DND-41 (cell line): Measurements from ENCODE around the gene CLSTN2.

Experiments
- ATAC-seq: fragments of 200-7000 bp; cut with Tn5 transposase; 3 replicates; pipeline ENCODE4 v1.9.1; 2021; ENCODE audit warnings: low read depth; ENCODE audit not compliant: insufficient read depth
- DNase-seq: peaks from one replicate; pipeline ENCODE4 v3.0.0-alpha.2; 2020
- H2AFZ ChIP-seq: 2 replicates; pipeline ENCODE4 v1.6.0; 2012; ENCODE audit warnings: low read depth, low read length
- H3K27ac ChIP-seq: 2 replicates; pipeline ENCODE4 v1.5.1; 2012; ENCODE audit warnings: low read length, inconsistent platforms
- H3K27me3 ChIP-seq: fragments of 200-600 bp; sonication (generic); 2 replicates; pipeline ENCODE4 v1.6.0; 2012; ENCODE audit warnings: low read length, mild to moderate bottlenecking, inconsistent platforms; ENCODE audit not compliant: insufficient read depth, poor library complexity
- H3K36me3 ChIP-seq: 2 replicates; pipeline ENCODE4 v1.5.1; 2012; ENCODE audit warnings: low read length, inconsistent platforms; ENCODE audit not compliant: insufficient read depth
- H3K4me1 ChIP-seq: 2 replicates; pipeline ENCODE4 v1.5.1; 2012; ENCODE audit warnings: mild to moderate bottlenecking, low read length; ENCODE audit not compliant: insufficient read depth
- H3K4me2 ChIP-seq: 2 replicates; pipeline ENCODE4 v1.6.0; 2012; ENCODE audit warnings: mild to moderate bottlenecking, moderate library complexity, low read length, inconsistent platforms; ENCODE audit not compliant: insufficient read depth
- H3K4me3 ChIP-seq, 2 experiments: fragments of 200-600 bp in 1 of 2; shearing (Covaris generic) in 1 of 2; 2 replicates each; pipeline ENCODE4 v1.5.1; 2012 to 2016; ENCODE audit warnings: inconsistent platforms in 2 of 2, low read length in 2 of 2, mild to moderate bottlenecking in 2 of 2, low read depth in 1 of 2, moderate library complexity in 1 of 2
- H3K79me2 ChIP-seq: 2 replicates; pipeline ENCODE4 v1.6.0; 2012; ENCODE audit warnings: low read length, inconsistent platforms; ENCODE audit not compliant: insufficient read depth
- H3K9ac ChIP-seq: 2 replicates; pipeline ENCODE4 v1.6.0; 2012; ENCODE audit warnings: low read depth, mild to moderate bottlenecking, inconsistent platforms, low read length, moderate library complexity
- H3K9me3 ChIP-seq: 2 replicates; pipeline ENCODE4 v1.5.1; 2012; ENCODE audit warnings: low read length, moderate library complexity, mild to moderate bottlenecking, inconsistent platforms; ENCODE audit not compliant: insufficient read depth, severe bottlenecking
- H4K20me1 ChIP-seq: 2 replicates; pipeline ENCODE4 v1.6.0; 2012; ENCODE audit warnings: low read length; ENCODE audit not compliant: insufficient read depth
- EZH2 ChIP-seq: IDR thresholded peaks from 3 replicates; pipeline ENCODE4 v1.6.1; 2012; ENCODE audit warnings: borderline replicate concordance, low read depth, mild to moderate bottlenecking, moderate library complexity, low read length, inconsistent platforms; ENCODE audit not compliant: severe bottlenecking
- TF ChIP-seq, protein P1 (sequence below): IDR thresholded peaks from 2 replicates; pipeline ENCODE4 v1.5.1; 2012; ENCODE audit warnings: borderline replicate concordance, low read length, moderate library complexity, mild to moderate bottlenecking; ENCODE audit not compliant: poor library complexity, severe bottlenecking; ENCODE audit errors: extremely low read depth

Gene CLSTN2

DNA sequence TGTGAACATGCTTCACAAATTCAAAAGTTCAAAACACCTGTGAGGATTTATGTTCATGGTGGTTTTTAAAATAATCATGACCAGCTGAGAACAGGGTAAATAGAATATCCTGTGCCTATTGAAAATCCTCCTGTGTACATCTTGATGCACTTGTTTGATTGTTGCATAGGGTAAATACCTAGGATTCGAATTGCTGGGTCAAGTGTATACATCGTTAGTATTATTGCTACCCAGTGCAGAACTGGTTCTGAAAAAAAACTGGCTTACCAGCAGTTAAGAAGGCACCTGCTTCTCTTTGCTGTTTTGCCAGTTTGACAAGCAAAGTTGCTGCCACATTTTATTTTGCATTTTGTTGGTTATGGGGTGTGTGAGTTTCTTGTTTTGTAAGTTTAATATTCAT is 272.6 kb downstream of the CLSTN2 start:
- Histone ChIP-seq H3K9me3 (no peaks in the 10 kb centered on the region), H3K4me2 (no peak overlapping the region), H3K4me3 (no peak overlapping the region), H3K27me3 (peaks cover 13% of the 10 kb centered on the region), H2AFZ (no peak overlapping the region), H3K27ac (no peak overlapping the region), H3K79me2 (no peaks in the 10 kb centered on the region), H3K36me3 (no peaks in the 10 kb centered on the region), H3K4me1 (no peaks in the 10 kb centered on the region), H4K20me1 (no peaks in the 10 kb centered on the region), H3K9ac (no peak overlapping the region)
- TF ChIP-seq, protein P1, sequence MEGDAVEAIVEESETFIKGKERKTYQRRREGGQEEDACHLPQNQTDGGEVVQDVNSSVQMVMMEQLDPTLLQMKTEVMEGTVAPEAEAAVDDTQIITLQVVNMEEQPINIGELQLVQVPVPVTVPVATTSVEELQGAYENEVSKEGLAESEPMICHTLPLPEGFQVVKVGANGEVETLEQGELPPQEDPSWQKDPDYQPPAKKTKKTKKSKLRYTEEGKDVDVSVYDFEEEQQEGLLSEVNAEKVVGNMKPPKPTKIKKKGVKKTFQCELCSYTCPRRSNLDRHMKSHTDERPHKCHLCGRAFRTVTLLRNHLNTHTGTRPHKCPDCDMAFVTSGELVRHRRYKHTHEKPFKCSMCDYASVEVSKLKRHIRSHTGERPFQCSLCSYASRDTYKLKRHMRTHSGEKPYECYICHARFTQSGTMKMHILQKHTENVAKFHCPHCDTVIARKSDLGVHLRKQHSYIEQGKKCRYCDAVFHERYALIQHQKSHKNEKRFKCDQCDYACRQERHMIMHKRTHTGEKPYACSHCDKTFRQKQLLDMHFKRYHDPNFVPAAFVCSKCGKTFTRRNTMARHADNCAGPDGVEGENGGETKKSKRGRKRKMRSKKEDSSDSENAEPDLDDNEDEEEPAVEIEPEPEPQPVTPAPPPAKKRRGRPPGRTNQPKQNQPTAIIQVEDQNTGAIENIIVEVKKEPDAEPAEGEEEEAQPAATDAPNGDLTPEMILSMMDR, result no peak
- no peak for TF ChIP-seq EZH2
- ATAC-seq (no peak), DNase-seq (no peak)

DNA sequence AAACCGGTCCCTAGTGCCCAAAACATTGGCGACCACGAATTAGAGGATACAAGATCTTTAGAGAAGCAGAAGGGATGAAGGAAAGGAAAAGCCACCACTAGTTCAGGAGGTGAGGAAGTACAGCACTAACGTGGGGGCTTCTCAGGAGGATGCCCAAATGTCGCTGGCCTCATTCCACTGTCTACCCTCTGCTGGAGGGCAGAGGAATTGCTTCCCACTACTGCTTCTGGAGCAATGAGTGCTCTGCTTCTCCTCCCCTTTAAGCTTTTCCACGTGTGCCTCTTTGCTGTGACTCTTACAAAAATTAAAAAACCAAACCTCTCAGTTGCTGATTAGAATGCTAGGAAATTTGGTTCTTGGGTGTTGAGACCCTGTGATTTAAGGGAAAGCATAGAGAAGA is 281.3 kb downstream of the CLSTN2 start:
- no peaks in the 10 kb centered on the region for H4K20me1 ChIP-seq
- no peaks in the 10 kb centered on the region for H3K9me3 ChIP-seq
- H3K4me1 ChIP-seq, result no peaks in the 10 kb centered on the region
- no peak overlapping the region for H3K27ac ChIP-seq
- no peaks in the 10 kb centered on the region for H3K36me3 ChIP-seq
- peak; percentile 10 for DNase-seq
- TF ChIP-seq, protein P1, result peak; percentile 66
- no peak for TF ChIP-seq EZH2
- ATAC-seq, result peak; percentile 61; the same call in 2 of the 3 replicates
- no peak overlapping the region for H3K9ac ChIP-seq
- no peaks in the 10 kb centered on the region for H3K79me2 ChIP-seq
- peaks cover 5% of the 10 kb centered on the region for H3K27me3 ChIP-seq
- no peak overlapping the region for H2AFZ ChIP-seq
- H3K4me2 ChIP-seq, result no peak overlapping the region
- H3K4me3 ChIP-seq, result no peak overlapping the region

DNA sequence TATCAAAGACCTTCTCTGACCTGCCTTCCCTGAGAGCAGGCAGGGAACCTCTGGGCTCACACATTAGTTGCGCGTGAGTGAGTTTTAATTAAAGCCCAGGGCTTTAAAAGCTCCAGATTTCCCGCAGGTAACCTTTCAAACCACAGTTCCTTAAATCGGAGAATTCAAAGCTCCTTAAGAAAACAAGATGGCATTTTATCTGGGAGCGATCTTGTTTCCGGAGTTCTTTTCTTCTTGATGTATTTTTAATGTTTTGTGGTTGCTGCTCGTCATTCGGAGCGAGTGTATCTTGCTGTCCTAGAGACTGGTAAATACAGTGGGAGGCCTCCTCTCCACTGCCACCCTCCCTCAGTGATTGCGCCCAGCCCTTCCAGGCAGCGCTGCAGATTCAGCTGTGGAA is 284.3 kb downstream of the CLSTN2 start:
- DNase-seq, result no peak
- no peaks in the 10 kb centered on the region for H4K20me1 ChIP-seq
- H2AFZ ChIP-seq, result no peak overlapping the region
- ATAC-seq, result no peak
- H3K9me3 ChIP-seq, result no peaks in the 10 kb centered on the region
- no peaks in the 10 kb centered on the region for H3K79me2 ChIP-seq
- H3K4me1 ChIP-seq, result no peaks in the 10 kb centered on the region
- TF ChIP-seq, protein P1, result no peak
- TF ChIP-seq EZH2, result no peak
- no peak overlapping the region for H3K4me2 ChIP-seq
- H3K9ac ChIP-seq, result no peak overlapping the region
- no peaks in the 10 kb centered on the region for H3K36me3 ChIP-seq
- peaks cover 5% of the 10 kb centered on the region for H3K27me3 ChIP-seq
- no peak overlapping the region for H3K4me3 ChIP-seq
- no peak overlapping the region for H3K27ac ChIP-seq
